Bronchial epithelial cell (primary cell): ENCODE data around the gene MPV17. TPM values are rescaled to one million over a fixed set of nuclear protein-coding genes. Genes with fewer than 3 reads are reported as not detected.

Source experiments
- DNase-seq: peaks from one replicate; pipeline ENCODE4 v3.0.0-alpha.2; 2010; ENCODE audit warnings: low read depth
- FAIRE-seq: peaks from 2 replicates; lab custom pipeline; 2011; peaks lifted over from hg19 to GRCh38; lab: Jason Lieb, UNC
- H3K27me3 ChIP-seq: 2 replicates; pipeline ENCODE4 v1.5.1; 2011; ENCODE audit warnings: low read length; ENCODE audit not compliant: control insufficient read depth, insufficient read depth
- H3K36me3 ChIP-seq: 2 replicates; pipeline ENCODE4 v1.5.1; 2011; ENCODE audit warnings: low read length; ENCODE audit not compliant: control insufficient read depth, insufficient read depth
- H3K4me3 ChIP-seq: 2 replicates; pipeline ENCODE4 v1.5.1; 2011; ENCODE audit warnings: mild to moderate bottlenecking, low read depth, low read length, control low read depth
- CTCF ChIP-seq: IDR thresholded peaks from 2 replicates; pipeline ENCODE4 v1.5.1; 2011; ENCODE audit warnings: mild to moderate bottlenecking, moderate library complexity, low read length, control low read depth, inconsistent platforms; ENCODE audit not compliant: insufficient read depth, severe bottlenecking
- total RNA-seq: library from RNA; depleted of rRNA; stranded (reverse); fragments of >200 nt; gene quantifications from 2 replicates; pipeline ENCODE4 v1.2.1, GENCODE V29; 2014

MPV17 gene
- total RNA-seq, 1 donor from 2014 or later: 55.3 TPM

GRCh38 chr2:27315122-27315521 is 7.8 kb downstream of the MPV17 start:
- no peaks in the 10 kb centered on the region for H3K27me3 ChIP-seq
- DNase-seq (no peak), FAIRE-seq (no peak)
- TF ChIP-seq CTCF: no peak
- H3K36me3 ChIP-seq: peaks cover 2% of the 10 kb centered on the region
- no peak overlapping the region for H3K4me3 ChIP-seq

- DNase-seq: no peak
- H3K4me3 ChIP-seq: no peak overlapping the region
- no peaks in the 10 kb centered on the region for H3K27me3 ChIP-seq
- FAIRE-seq: no peak
- TF ChIP-seq CTCF: no peak
- H3K36me3 ChIP-seq: peaks cover 2% of the 10 kb centered on the region
These were observed 8.2 kb downstream of the MPV17 start for GRCh38 chr2:27314709-27315108.

GRCh38 chr2:27313882-27314645 is 8.8 kb downstream of the MPV17 start:
- Histone ChIP-seq H3K27me3 (no peaks in the 10 kb centered on the region), H3K4me3 (no peak overlapping the region), H3K36me3 (peaks cover 2% of the 10 kb centered on the region)
- FAIRE-seq (no peak), DNase-seq (no peak)
- no peak for TF ChIP-seq CTCF

- Histone ChIP-seq H3K36me3 (peaks cover 2% of the 10 kb centered on the region), H3K27me3 (peaks cover 9% of the 10 kb centered on the region), H3K4me3 (no peak overlapping the region)
- no peak for TF ChIP-seq CTCF
- FAIRE-seq (no peak), DNase-seq (no peak)
These were observed 10.7 kb downstream of the MPV17 start for GRCh38 chr2:27312152-27312551.

- peak; percentile 94 for FAIRE-seq
These were observed 13.2 kb downstream of the MPV17 start for GRCh38 chr2:27309651-27310050.

More at GRCh38 chr2:27309651-27310050, 13.2 kb downstream of the MPV17 start:
- no peak overlapping the region for H3K4me3 ChIP-seq
- peaks cover 24% of the 10 kb centered on the region for H3K27me3 ChIP-seq
- peaks cover 2% of the 10 kb centered on the region for H3K36me3 ChIP-seq
- no peak for DNase-seq
- no peak for TF ChIP-seq CTCF
